ENCODE results near the gene SLC38A9. TPM values are rescaled to one million over a fixed set of nuclear protein-coding genes. Genes with fewer than 3 reads are reported as not detected.

Gene SLC38A9
- total RNA-seq, 4 donors from 2014 or later, result 50.5 to 175 (median 86.7) TPM

DNA sequence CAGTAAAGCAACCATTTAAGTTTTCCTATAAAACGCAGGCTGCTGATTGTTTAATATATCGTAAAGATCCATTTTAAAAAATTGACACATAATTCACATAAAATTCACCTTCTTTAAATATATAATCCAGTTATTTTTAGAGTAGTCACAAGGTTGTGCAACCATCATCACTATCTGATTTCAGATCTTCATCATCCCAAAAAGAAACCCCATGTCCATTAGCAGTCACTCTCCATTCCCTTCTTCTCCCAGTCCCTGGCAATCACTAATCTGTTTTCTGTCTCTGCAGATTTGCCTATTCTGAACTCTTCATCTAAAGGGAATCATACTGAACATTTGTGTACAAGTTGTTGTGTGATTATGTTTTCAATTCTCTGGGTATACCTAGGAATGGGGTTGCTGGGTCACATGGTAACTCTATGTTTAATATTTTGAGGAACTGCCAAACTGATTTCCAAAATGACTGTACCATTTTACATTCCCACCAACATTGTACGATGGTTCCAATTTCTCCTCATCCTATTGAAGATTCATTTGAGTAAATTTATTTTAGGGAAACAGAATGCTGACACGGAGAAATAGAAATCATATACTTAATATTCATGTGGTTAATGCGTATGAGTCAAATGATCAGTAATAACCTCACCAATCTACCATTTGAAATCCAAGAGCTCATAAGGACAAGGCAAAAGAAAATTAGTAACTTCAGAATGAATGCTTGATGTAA lies 119.6 kb downstream of the SLC38A9 start:
- no peak for DNase-seq
- no peaks in the 10 kb centered on the region for H3K27me3 ChIP-seq
- no peaks in the 10 kb centered on the region for H3K9me3 ChIP-seq
- H3K36me3 ChIP-seq, result no peaks in the 10 kb centered on the region
- H3K4me1 ChIP-seq, result peaks cover 0 to 7% of the 10 kb centered on the region in 2 donors
- intact Hi-C loops (cut with DNase I; ENCODE audit: low total_unique reads), result no loop called here
- TF ChIP-seq POLR2A (IDR thresholded peaks at IDR 0.05), result no peak
- TF ChIP-seq, protein P1, sequence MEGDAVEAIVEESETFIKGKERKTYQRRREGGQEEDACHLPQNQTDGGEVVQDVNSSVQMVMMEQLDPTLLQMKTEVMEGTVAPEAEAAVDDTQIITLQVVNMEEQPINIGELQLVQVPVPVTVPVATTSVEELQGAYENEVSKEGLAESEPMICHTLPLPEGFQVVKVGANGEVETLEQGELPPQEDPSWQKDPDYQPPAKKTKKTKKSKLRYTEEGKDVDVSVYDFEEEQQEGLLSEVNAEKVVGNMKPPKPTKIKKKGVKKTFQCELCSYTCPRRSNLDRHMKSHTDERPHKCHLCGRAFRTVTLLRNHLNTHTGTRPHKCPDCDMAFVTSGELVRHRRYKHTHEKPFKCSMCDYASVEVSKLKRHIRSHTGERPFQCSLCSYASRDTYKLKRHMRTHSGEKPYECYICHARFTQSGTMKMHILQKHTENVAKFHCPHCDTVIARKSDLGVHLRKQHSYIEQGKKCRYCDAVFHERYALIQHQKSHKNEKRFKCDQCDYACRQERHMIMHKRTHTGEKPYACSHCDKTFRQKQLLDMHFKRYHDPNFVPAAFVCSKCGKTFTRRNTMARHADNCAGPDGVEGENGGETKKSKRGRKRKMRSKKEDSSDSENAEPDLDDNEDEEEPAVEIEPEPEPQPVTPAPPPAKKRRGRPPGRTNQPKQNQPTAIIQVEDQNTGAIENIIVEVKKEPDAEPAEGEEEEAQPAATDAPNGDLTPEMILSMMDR (IDR thresholded peaks at IDR 0.05), result no peak
- no peak overlapping the region for H3K27ac ChIP-seq
- H3K4me3 ChIP-seq, result no peak overlapping the region

DNA sequence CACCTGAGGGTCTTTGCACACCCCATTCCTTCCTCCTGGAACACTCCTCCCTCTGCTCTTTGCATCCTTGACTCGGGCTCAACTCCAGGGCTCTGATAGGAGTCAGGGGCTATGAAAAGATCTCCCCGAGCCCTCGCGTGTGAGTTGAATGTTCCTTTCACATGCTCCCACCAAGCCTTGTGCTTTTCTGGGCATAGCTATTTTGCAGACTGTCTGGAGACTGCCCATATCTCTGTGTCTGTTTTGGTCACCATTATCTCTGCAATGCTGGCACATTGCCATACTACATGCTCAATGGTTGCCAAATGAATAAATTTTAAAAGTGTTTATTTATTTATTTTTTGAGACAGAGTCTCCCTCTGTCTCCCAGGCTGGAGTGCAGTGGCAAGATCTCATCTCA lies 120.4 kb downstream of the SLC38A9 start:
- no peaks in the 10 kb centered on the region for H3K4me1 ChIP-seq
- DNase-seq, result no peak
- no peaks in the 10 kb centered on the region for H3K36me3 ChIP-seq
- H3K27me3 ChIP-seq, result no peaks in the 10 kb centered on the region
- H3K27ac ChIP-seq, result no peak overlapping the region
- no peaks in the 10 kb centered on the region for H3K9me3 ChIP-seq
- intact Hi-C loops (cut with DNase I; ENCODE audit: low total_unique reads), result no loop called here
- TF ChIP-seq, protein P1 (IDR thresholded peaks at IDR 0.05), result no peak
- no peak for TF ChIP-seq POLR2A (IDR thresholded peaks at IDR 0.05)
- H3K4me3 ChIP-seq, result no peak overlapping the region

DNA sequence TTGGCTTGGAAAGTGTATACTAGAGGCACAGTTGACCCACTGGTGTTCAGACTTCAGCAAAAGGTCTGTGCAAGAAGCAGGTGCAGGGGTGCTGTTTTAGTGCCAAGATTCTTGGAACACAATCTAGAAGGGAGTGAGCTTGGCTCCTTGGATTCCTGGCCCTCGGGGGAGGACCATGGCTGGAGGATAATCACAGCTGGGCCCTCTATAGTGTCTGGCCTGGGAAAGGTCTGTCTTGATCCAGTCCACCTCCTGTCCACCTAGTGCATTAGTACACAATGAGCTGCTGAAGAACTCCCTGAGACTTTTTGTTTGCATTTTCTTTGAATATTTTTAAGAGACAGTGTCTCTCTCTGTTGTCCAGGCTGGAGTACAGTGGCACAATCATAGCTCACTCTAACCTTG lies 126.9 kb downstream of the SLC38A9 start:
- no peak for TF ChIP-seq POLR2A (IDR thresholded peaks at IDR 0.05)
- intact Hi-C loops (cut with DNase I; ENCODE audit: low total_unique reads), result no loop called here
- Histone ChIP-seq H3K4me3 (no peak overlapping the region), H3K36me3 (no peaks in the 10 kb centered on the region), H3K9me3 (no peaks in the 10 kb centered on the region), H3K27me3 (no peaks in the 10 kb centered on the region), H3K4me1 (no peaks in the 10 kb centered on the region), H3K27ac (no peak overlapping the region)
- DNase-seq, result no peak

DNA sequence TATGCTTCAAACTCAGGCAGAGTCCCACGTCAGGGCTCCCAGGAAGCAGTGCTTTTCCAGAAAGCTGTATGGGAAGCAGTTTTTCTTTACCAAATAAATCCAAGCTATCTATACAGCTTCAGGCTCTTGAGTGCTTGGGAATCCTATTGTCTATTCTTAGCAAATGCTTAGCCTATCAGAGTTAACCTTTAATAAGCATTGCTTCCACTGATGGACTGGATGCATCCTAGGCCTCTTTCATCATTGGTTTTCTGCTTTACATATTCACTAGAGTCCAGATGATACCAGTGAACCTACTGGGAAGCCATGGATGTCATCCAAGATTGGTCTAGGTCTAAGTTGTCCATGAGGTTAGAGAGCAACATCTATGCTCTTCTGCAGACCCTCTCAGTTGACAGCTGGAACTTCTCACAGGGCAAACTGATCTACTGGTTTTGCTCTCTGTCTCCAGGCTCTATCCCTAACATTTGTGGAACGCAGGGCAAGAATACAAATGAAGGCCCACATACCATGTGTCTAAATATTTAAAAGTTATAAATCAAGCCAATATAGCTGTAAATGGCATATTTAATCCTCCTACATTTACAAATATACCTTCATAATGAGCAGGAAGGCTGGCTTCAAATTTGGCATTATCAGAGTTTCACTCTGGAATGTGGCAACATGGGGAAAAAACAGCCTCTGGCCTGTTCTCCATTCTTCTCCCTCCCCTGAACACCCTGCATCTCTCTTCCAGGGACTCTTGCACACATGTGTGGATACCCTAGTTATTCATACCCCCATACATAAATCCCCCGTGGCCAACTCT lies 127.5 kb downstream of the SLC38A9 start:
- Histone ChIP-seq H3K36me3 (no peaks in the 10 kb centered on the region), H3K4me1 (no peaks in the 10 kb centered on the region), H3K27me3 (no peaks in the 10 kb centered on the region), H3K27ac (no peak overlapping the region), H3K4me3 (no peak overlapping the region), H3K9me3 (no peaks in the 10 kb centered on the region)
- TF ChIP-seq POLR2A (IDR thresholded peaks at IDR 0.05), result no peak
- TF ChIP-seq, protein P1 (IDR thresholded peaks at IDR 0.05), result no peak
- no peak for DNase-seq
- intact Hi-C loops (cut with DNase I; ENCODE audit: low total_unique reads), result no loop called here

DNA sequence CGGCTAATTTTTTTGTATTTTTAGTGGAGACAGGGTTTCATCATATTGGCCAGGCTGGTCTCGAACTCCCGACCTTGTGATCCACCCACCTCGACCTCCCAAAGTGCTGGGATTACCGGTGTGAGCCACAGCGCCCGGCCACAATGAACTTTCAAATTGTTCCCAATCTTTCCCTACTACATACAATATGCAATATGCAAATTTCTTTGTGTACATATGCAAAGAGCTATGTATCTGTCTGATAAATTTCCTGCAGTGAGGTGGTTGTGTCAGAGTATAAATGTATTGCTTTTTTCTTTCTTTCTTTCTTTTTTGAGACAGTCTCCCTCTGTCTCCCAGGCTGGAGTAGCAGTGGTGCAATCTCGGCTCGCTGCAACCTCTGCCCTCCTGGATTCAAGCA lies 128.5 kb downstream of the SLC38A9 start:
- Histone ChIP-seq H3K27me3 (no peaks in the 10 kb centered on the region), H3K27ac (no peak overlapping the region), H3K4me1 (peaks cover 0 to 5% of the 10 kb centered on the region in 2 donors), H3K4me3 (no peak overlapping the region), H3K36me3 (no peaks in the 10 kb centered on the region), H3K9me3 (no peaks in the 10 kb centered on the region)
- TF ChIP-seq POLR2A (IDR thresholded peaks at IDR 0.05), result no peak
- TF ChIP-seq, protein P1 (IDR thresholded peaks at IDR 0.05), result no peak
- no peak for DNase-seq
- intact Hi-C loops (cut with DNase I; ENCODE audit: low total_unique reads), result no loop called here

Measured in uterus (tissue), 4 donors.